HG03060 (cell line): ENCODE results near the gene KCNC4.

Source experiments
- ATAC-seq: cut with Tn5 transposase; IDR thresholded peaks from one replicate; pipeline ENCODE4 v1.9.1; 2021; ENCODE audit warnings: low read depth, moderate number of reproducible peaks; ENCODE audit not compliant: unreplicated experiment

The KCNC4 gene

GRCh38 chr1:110209715-110210603 is at the start of gene KCNC4:
Gene KCNC4 (plus strand): TSS chr1:110210314. CDS start chr1:110211500, 1,186 bp downstream.
- peak; percentile 46 for ATAC-seq

GRCh38 chr1:110160538-110161100 is 49.5 kb upstream of the KCNC4 start:
- ATAC-seq = no peak

- no peak for ATAC-seq
Measured at GRCh38 chr1:110161165-110161564, 48.9 kb upstream of the KCNC4 start.

- no peak for ATAC-seq
Measured at GRCh38 chr1:110161849-110162248, 48.3 kb upstream of the KCNC4 start.

GRCh38 chr1:110163591-110163990 is 46.5 kb upstream of the KCNC4 start:
- no peak for ATAC-seq

GRCh38 chr1:110164725-110165350 is 45.3 kb upstream of the KCNC4 start:
- ATAC-seq = no peak

- ATAC-seq = no peak
Measured at GRCh38 chr1:110165761-110166231, 44.3 kb upstream of the KCNC4 start.

- no peak for ATAC-seq
Measured at GRCh38 chr1:110166861-110167260, 43.3 kb upstream of the KCNC4 start.

GRCh38 chr1:110170766-110171733 is 39.1 kb upstream of the KCNC4 start:
- no peak for ATAC-seq

GRCh38 chr1:110172001-110172400 is 38.1 kb upstream of the KCNC4 start:
- ATAC-seq = no peak

- ATAC-seq = no peak
Measured at GRCh38 chr1:110173466-110174105, 36.5 kb upstream of the KCNC4 start.

- ATAC-seq = no peak
Measured at GRCh38 chr1:110174961-110175360, 35.2 kb upstream of the KCNC4 start.

- no peak for ATAC-seq
Measured at GRCh38 chr1:110176299-110176956, 33.7 kb upstream of the KCNC4 start.

GRCh38 chr1:110177775-110178174 is 32.3 kb upstream of the KCNC4 start:
- no peak for ATAC-seq

GRCh38 chr1:110183642-110184167 is 26.4 kb upstream of the KCNC4 start:
- no peak for ATAC-seq

GRCh38 chr1:110184446-110184845 is 25.7 kb upstream of the KCNC4 start:
- no peak for ATAC-seq

- no peak for ATAC-seq
Measured at GRCh38 chr1:110185181-110185580, 24.9 kb upstream of the KCNC4 start.

GRCh38 chr1:110186558-110186957 is 23.6 kb upstream of the KCNC4 start:
- no peak for ATAC-seq
